ENCODE data around the gene ATXN1. TPM values are rescaled to one million over a fixed set of nuclear protein-coding genes. Genes with fewer than 3 reads are reported as not detected.
A peak's percentile ranks its signal among the peaks of the same experiment; 100 is the strongest.

The ATXN1 gene
- total and polyA plus RNA-seq, 2 of the 13 experiments (the other 11 are each of a cell fraction or from before 2014, with no cell fraction given): 20.7 to 39.5 TPM

DNA sequence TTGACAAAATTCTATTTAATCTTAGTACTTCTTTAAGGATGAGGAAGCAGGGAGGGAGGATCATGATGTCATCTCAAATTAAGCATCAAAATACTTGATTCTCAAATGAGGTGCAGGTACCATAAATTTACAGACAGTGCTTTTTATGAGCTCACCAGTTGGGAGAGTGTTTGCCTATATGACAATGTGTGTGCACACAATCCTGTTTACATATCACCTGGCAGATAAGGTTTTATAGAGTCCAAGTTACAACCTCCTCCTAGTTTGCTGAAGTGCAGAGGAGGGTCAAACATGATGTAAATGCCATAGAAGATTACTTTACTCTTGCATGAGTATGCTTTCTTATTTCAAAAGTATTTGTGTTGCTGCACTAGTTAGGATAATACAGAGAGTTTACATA lies 6.4 kb downstream of the ATXN1 start (continued):
- TF ChIP-seq, protein P1, sequence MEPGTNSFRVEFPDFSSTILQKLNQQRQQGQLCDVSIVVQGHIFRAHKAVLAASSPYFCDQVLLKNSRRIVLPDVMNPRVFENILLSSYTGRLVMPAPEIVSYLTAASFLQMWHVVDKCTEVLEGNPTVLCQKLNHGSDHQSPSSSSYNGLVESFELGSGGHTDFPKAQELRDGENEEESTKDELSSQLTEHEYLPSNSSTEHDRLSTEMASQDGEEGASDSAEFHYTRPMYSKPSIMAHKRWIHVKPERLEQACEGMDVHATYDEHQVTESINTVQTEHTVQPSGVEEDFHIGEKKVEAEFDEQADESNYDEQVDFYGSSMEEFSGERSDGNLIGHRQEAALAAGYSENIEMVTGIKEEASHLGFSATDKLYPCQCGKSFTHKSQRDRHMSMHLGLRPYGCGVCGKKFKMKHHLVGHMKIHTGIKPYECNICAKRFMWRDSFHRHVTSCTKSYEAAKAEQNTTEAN (CRISPR knock-in tag; conservative IDR thresholded peaks at IDR 0.05): peak; percentile 78
- TF ChIP-seq ZBTB20 (CRISPR knock-in tag; IDR thresholded peaks at IDR 0.05; ENCODE audit: borderline replicate concordance, low read depth) (peak; percentile 97), FOXJ3 (CRISPR knock-in tag; IDR thresholded peaks at IDR 0.05; ENCODE audit: borderline replicate concordance) (peak; percentile 82; the same call in 1 of the 2 replicates), JUN (CRISPR knock-in tag; IDR thresholded peaks at IDR 0.05) (peak; percentile 41; the same call in 1 of the 2 replicates), ZNF839 (CRISPR knock-in tag; IDR thresholded peaks at IDR 0.05; ENCODE audit: borderline replicate concordance) (no peak), POGZ (CRISPR knock-in tag; IDR thresholded peaks at IDR 0.05) (0 out of 2 replicates have a peak, but pooled peaks have one; percentile 26), FOXK2 (IDR thresholded peaks at IDR 0.05) (peak; percentile 68), NR3C1 (CRISPR knock-in tag; IDR thresholded peaks at IDR 0.05) (no peak), PHF5A (CRISPR knock-in tag; IDR thresholded peaks at IDR 0.05; ENCODE audit: low read depth, unreplicated experiment) (no peak), RXRB (CRISPR knock-in tag; IDR thresholded peaks at IDR 0.05; ENCODE audit: borderline replicate concordance) (peak; percentile 70), GATAD1 (CRISPR knock-in tag; IDR thresholded peaks at IDR 0.05) (peak; percentile 29; the same call in 1 of the 2 replicates), ZNF775 (CRISPR knock-in tag; IDR thresholded peaks at IDR 0.05; ENCODE audit: borderline replicate concordance) (0 out of 2 replicates have a peak, but pooled peaks have one; percentile 37), TGIF2 (CRISPR knock-in tag; IDR thresholded peaks at IDR 0.05) (peak; percentile 65; the same call in 1 of the 2 replicates), NCOA2 (CRISPR knock-in tag; IDR thresholded peaks at IDR 0.05) (peak; percentile 82)
- TF ChIP-seq, protein P2, sequence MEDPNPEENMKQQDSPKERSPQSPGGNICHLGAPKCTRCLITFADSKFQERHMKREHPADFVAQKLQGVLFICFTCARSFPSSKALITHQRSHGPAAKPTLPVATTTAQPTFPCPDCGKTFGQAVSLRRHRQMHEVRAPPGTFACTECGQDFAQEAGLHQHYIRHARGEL (CRISPR knock-in tag; IDR thresholded peaks at IDR 0.05): no peak
- TF ChIP-seq, protein P3, sequence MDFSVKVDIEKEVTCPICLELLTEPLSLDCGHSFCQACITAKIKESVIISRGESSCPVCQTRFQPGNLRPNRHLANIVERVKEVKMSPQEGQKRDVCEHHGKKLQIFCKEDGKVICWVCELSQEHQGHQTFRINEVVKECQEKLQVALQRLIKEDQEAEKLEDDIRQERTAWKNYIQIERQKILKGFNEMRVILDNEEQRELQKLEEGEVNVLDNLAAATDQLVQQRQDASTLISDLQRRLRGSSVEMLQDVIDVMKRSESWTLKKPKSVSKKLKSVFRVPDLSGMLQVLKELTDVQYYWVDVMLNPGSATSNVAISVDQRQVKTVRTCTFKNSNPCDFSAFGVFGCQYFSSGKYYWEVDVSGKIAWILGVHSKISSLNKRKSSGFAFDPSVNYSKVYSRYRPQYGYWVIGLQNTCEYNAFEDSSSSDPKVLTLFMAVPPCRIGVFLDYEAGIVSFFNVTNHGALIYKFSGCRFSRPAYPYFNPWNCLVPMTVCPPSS (IDR thresholded peaks at IDR 0.05): no peak
- TF ChIP-seq, protein P4, sequence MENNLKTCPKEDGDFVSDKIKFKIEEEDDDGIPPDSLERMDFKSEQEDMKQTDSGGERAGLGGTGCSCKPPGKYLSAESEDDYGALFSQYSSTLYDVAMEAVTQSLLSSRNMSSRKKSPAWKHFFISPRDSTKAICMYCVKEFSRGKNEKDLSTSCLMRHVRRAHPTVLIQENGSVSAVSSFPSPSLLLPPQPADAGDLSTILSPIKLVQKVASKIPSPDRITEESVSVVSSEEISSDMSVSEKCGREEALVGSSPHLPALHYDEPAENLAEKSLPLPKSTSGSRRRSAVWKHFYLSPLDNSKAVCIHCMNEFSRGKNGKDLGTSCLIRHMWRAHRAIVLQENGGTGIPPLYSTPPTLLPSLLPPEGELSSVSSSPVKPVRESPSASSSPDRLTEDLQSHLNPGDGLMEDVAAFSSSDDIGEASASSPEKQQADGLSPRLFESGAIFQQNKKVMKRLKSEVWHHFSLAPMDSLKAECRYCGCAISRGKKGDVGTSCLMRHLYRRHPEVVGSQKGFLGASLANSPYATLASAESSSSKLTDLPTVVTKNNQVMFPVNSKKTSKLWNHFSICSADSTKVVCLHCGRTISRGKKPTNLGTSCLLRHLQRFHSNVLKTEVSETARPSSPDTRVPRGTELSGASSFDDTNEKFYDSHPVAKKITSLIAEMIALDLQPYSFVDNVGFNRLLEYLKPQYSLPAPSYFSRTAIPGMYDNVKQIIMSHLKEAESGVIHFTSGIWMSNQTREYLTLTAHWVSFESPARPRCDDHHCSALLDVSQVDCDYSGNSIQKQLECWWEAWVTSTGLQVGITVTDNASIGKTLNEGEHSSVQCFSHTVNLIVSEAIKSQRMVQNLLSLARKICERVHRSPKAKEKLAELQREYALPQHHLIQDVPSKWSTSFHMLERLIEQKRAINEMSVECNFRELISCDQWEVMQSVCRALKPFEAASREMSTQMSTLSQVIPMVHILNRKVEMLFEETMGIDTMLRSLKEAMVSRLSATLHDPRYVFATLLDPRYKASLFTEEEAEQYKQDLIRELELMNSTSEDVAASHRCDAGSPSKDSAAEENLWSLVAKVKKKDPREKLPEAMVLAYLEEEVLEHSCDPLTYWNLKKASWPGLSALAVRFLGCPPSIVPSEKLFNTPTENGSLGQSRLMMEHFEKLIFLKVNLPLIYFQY (CRISPR knock-in tag; IDR thresholded peaks at IDR 0.05; ENCODE audit: borderline replicate concordance): no peak
- TF ChIP-seq, protein P5, sequence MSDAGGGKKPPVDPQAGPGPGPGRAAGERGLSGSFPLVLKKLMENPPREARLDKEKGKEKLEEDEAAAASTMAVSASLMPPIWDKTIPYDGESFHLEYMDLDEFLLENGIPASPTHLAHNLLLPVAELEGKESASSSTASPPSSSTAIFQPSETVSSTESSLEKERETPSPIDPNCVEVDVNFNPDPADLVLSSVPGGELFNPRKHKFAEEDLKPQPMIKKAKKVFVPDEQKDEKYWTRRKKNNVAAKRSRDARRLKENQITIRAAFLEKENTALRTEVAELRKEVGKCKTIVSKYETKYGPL (CRISPR knock-in tag; IDR thresholded peaks at IDR 0.05): no peak; the same call in 1 of the 2 replicates
- TF ChIP-seq, protein P6, sequence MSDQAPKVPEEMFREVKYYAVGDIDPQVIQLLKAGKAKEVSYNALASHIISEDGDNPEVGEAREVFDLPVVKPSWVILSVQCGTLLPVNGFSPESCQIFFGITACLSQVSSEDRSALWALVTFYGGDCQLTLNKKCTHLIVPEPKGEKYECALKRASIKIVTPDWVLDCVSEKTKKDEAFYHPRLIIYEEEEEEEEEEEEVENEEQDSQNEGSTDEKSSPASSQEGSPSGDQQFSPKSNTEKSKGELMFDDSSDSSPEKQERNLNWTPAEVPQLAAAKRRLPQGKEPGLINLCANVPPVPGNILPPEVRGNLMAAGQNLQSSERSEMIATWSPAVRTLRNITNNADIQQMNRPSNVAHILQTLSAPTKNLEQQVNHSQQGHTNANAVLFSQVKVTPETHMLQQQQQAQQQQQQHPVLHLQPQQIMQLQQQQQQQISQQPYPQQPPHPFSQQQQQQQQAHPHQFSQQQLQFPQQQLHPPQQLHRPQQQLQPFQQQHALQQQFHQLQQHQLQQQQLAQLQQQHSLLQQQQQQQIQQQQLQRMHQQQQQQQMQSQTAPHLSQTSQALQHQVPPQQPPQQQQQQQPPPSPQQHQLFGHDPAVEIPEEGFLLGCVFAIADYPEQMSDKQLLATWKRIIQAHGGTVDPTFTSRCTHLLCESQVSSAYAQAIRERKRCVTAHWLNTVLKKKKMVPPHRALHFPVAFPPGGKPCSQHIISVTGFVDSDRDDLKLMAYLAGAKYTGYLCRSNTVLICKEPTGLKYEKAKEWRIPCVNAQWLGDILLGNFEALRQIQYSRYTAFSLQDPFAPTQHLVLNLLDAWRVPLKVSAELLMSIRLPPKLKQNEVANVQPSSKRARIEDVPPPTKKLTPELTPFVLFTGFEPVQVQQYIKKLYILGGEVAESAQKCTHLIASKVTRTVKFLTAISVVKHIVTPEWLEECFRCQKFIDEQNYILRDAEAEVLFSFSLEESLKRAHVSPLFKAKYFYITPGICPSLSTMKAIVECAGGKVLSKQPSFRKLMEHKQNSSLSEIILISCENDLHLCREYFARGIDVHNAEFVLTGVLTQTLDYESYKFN (CRISPR knock-in tag; conservative IDR thresholded peaks at IDR 0.05): peak; percentile 80
